Right lobe of liver (tissue), 4 donors: ENCODE data around the gene LARP4B.

Experiments
- POLR2A ChIP-seq: fragments of 450-650 bp; IDR thresholded peaks from one replicate; pipeline ENCODE4 v1.6.1; 2017; ENCODE audit warnings: antibody characterized with exemption, mild to moderate bottlenecking
- TF ChIP-seq, protein P1 (sequence below), 4 donors: fragments of 200-600 bp in 3 of 4; fragments of 450-650 bp in 1 of 4; IDR thresholded peaks; one replicate each; pipeline versions ENCODE4 v1.5.1 to v1.8.0; 2016 to 2022; ENCODE audit warnings: antibody characterized with exemption in 4 of 4, mild to moderate bottlenecking in 2 of 4
- donor health status: DM: no; HTN: no; CAD: no.
- donor health status: DM: no; HTN: no; CAD: no.
- donor health status: DM: no; HTN: yes; CAD: no.

DNA sequence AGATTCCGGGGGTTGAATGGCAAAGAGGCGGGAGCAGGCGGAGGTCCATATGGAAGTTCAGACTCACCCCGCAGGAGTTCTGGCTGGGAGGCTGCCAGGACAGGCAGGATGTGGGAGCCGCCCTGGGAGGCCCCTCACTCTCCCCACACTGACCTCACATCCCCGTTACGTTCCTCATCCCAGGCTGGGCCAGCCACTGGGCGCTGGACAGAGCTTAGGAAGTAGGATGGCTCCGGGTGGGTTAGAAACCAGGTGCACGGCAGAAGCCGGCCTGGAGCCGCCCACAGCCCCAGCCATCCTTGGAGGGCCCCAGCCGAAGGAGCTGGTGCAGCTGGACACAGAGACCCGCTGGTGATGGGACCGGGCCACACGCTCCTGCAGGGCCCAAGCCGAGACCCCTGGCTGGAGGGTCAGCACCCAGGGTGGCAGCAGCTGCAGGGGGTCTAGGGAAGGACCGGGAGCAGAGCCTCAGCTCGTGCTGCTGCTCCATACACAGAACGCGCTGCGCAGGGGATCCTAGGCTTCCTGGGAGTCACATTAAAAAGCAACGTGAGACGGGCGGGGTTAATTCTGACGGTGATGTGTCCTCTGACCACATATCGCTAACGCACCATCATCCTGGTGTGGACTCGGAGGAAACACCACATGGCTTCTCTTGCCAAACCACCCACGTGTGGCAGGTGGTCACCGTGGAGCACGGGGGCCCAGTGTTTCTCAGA, 143.4 kb downstream of the LARP4B start:
- TF ChIP-seq, protein P1, sequence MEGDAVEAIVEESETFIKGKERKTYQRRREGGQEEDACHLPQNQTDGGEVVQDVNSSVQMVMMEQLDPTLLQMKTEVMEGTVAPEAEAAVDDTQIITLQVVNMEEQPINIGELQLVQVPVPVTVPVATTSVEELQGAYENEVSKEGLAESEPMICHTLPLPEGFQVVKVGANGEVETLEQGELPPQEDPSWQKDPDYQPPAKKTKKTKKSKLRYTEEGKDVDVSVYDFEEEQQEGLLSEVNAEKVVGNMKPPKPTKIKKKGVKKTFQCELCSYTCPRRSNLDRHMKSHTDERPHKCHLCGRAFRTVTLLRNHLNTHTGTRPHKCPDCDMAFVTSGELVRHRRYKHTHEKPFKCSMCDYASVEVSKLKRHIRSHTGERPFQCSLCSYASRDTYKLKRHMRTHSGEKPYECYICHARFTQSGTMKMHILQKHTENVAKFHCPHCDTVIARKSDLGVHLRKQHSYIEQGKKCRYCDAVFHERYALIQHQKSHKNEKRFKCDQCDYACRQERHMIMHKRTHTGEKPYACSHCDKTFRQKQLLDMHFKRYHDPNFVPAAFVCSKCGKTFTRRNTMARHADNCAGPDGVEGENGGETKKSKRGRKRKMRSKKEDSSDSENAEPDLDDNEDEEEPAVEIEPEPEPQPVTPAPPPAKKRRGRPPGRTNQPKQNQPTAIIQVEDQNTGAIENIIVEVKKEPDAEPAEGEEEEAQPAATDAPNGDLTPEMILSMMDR (IDR thresholded peaks at IDR 0.05): no peak
- no peak for TF ChIP-seq POLR2A
